ENCODE data around the gene S100A8. TPM values are rescaled to one million over a fixed set of nuclear protein-coding genes. Genes with fewer than 3 reads are reported as not detected.

S100A8 gene
- total and polyA plus RNA-seq, 9 donors: 5.3 to 60.5 (median 9.1) TPM

GRCh38 chr1:153394391-153394790 lies 3.5 kb upstream of the S100A8 start:
- H3K27ac ChIP-seq: no peak overlapping the region
- H3K4me3 ChIP-seq: no peak overlapping the region
- no peaks in the 10 kb centered on the region for H3K36me3 ChIP-seq
- H3K4me1 ChIP-seq (ENCODE audit: insufficient read depth): no peaks in the 10 kb centered on the region
- 63 to 68% (median 63%) methylated on average over 5 of the region's 5 CpGs for WGBS, 3 donors
- TF ChIP-seq POLR2A (IDR thresholded peaks at IDR 0.05): no peak
- no peak for TF ChIP-seq EP300 (IDR thresholded peaks at IDR 0.05)
- TF ChIP-seq, protein P1, sequence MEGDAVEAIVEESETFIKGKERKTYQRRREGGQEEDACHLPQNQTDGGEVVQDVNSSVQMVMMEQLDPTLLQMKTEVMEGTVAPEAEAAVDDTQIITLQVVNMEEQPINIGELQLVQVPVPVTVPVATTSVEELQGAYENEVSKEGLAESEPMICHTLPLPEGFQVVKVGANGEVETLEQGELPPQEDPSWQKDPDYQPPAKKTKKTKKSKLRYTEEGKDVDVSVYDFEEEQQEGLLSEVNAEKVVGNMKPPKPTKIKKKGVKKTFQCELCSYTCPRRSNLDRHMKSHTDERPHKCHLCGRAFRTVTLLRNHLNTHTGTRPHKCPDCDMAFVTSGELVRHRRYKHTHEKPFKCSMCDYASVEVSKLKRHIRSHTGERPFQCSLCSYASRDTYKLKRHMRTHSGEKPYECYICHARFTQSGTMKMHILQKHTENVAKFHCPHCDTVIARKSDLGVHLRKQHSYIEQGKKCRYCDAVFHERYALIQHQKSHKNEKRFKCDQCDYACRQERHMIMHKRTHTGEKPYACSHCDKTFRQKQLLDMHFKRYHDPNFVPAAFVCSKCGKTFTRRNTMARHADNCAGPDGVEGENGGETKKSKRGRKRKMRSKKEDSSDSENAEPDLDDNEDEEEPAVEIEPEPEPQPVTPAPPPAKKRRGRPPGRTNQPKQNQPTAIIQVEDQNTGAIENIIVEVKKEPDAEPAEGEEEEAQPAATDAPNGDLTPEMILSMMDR (IDR thresholded peaks at IDR 0.05): no peak
- H3K27me3 ChIP-seq: no peaks in the 10 kb centered on the region
- intact Hi-C loops (cut with DNase I): no loop called here
- no peaks in the 10 kb centered on the region for H3K9me3 ChIP-seq
- DNase-seq: no peak

- Histone ChIP-seq H3K36me3 (no peaks in the 10 kb centered on the region), H3K9me3 (no peaks in the 10 kb centered on the region), H3K27me3 (no peaks in the 10 kb centered on the region), H3K27ac (no peak overlapping the region), H3K4me1 (ENCODE audit: insufficient read depth) (no peaks in the 10 kb centered on the region), H3K4me3 (no peak overlapping the region)
- DNase-seq: no peak
- 65 to 81% (median 81%) methylated on average over 6 of the region's 6 CpGs for WGBS, 3 donors
- TF ChIP-seq POLR2A (IDR thresholded peaks at IDR 0.05): no peak
- TF ChIP-seq, protein P1 (IDR thresholded peaks at IDR 0.05): no peak
- TF ChIP-seq EP300 (IDR thresholded peaks at IDR 0.05): no peak
- intact Hi-C loops (cut with DNase I): no loop called here
Observed at GRCh38 chr1:153393926-153394325, 3.1 kb upstream of the S100A8 start.

DNA sequence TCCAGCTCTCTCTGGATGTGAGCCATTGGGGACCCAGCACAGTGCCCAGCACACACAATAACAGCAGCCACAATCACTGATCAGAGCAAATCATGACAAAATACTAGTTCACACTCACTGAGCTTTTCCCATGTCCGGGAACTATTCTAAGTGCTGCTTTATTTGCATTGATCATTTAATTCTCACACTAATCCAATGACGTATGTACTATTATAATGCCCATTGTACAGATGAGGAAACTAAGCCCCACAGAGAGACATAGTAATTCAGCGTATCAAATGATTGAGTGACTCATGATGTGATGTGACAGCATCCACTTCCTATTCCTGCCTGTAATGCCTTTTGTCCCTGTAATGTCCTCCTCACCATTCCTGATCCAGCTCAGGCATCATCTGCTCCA lies 1.9 kb upstream of the S100A8 start:
- 83 to 90% (median 85%) methylated on average over 3 of the region's 3 CpGs for WGBS, 3 donors

GRCh38 chr1:153392258-153392657 lies 1.4 kb upstream of the S100A8 start:
- no peak for DNase-seq
- no peak overlapping the region for H3K27ac ChIP-seq
- H3K4me3 ChIP-seq: no peak overlapping the region
- H3K27me3 ChIP-seq: no peaks in the 10 kb centered on the region
- 28 to 51% (median 30%) methylated on average over 3 of the region's 3 CpGs for WGBS, 3 donors
- H3K36me3 ChIP-seq: no peaks in the 10 kb centered on the region
- TF ChIP-seq EP300 (IDR thresholded peaks at IDR 0.05) (no peak), POLR2A (IDR thresholded peaks at IDR 0.05) (no peak)
- TF ChIP-seq, protein P1 (IDR thresholded peaks at IDR 0.05): no peak
- H3K4me1 ChIP-seq (ENCODE audit: insufficient read depth): no peaks in the 10 kb centered on the region
- intact Hi-C loops (cut with DNase I): no loop called here
- no peaks in the 10 kb centered on the region for H3K9me3 ChIP-seq

More for the DNA sequence above, 1.9 kb upstream of the S100A8 start:
- Histone ChIP-seq H3K9me3 (no peaks in the 10 kb centered on the region), H3K4me1 (ENCODE audit: insufficient read depth) (no peaks in the 10 kb centered on the region), H3K4me3 (no peak overlapping the region), H3K36me3 (no peaks in the 10 kb centered on the region), H3K27me3 (no peaks in the 10 kb centered on the region), H3K27ac (no peak overlapping the region)
- TF ChIP-seq EP300 (IDR thresholded peaks at IDR 0.05) (no peak), POLR2A (IDR thresholded peaks at IDR 0.05) (no peak)
- TF ChIP-seq, protein P1 (IDR thresholded peaks at IDR 0.05): no peak
- DNase-seq: no peak
- intact Hi-C loops (cut with DNase I): no loop called here
